Spinal cord (tissue), 10 donors: ENCODE measurements around the gene UPK3A. TPM values are rescaled to one million over a fixed set of nuclear protein-coding genes. Genes with fewer than 3 reads are reported as not detected.

Experiments
- DNase-seq, 6 donors: peaks; one replicate each; pipeline versions ENCODE4 v3.0.0 to v3.0.0-alpha.2; 2013 to 2015; ENCODE audit warnings: low spot score in 6 of 6, low read depth in 4 of 6
- H3K27ac ChIP-seq: one replicate; pipeline ENCODE4 v1.5.1; 2013; ENCODE audit warnings: low read depth, low read length, control low read depth
- H3K27me3 ChIP-seq: one replicate; pipeline ENCODE4 v1.6.1; 2013; ENCODE audit warnings: low read length; ENCODE audit not compliant: control insufficient read depth, insufficient read depth
- H3K36me3 ChIP-seq: one replicate; pipeline ENCODE4 v1.6.1; 2013; ENCODE audit warnings: low read length; ENCODE audit not compliant: control insufficient read depth, insufficient read depth
- H3K4me1 ChIP-seq: one replicate; pipeline ENCODE4 v1.6.1; 2013; ENCODE audit warnings: low read length; ENCODE audit not compliant: control insufficient read depth, insufficient read depth
- H3K4me3 ChIP-seq: one replicate; pipeline ENCODE4 v1.5.1; 2013; ENCODE audit warnings: low read depth, low read length, control low read depth
- H3K9me3 ChIP-seq: one replicate; pipeline ENCODE4 v1.6.1; 2013; ENCODE audit warnings: low read length; ENCODE audit not compliant: control insufficient read depth, insufficient read depth
- WGBS: methylation state at CpG from one replicate; pipeline ENCODE4 v1.1.5; 2013; ENCODE audit warnings: missing lambda C conversion rate; ENCODE audit not compliant: insufficient coverage; 5-methylcytosine and 5-hydroxymethylcytosine counted together
- polyA plus RNA-seq, 2 donors: library from polyadenylated mRNA; unstranded; fragments of 120-200 nt; gene quantifications; one replicate each; pipeline ENCODE4 v1.2.1, GENCODE V29; 2013; ENCODE audit not compliant: insufficient read length in 2 of 2
- total RNA-seq, 2 donors: library from RNA; depleted of rRNA in 1 of 2; stranded (reverse); fragments of 120-200 nt in 1 of 2; fragments of >200 nt in 1 of 2; gene quantifications; one replicate each; pipeline versions ENCODE4 v1.2.3 to v1.2.4, GENCODE V29; 2013 to 2014
- donor health status: healthy.

Gene UPK3A
- total and polyA plus RNA-seq, 4 donors: 0.28 to 0.42 TPM; not detected in 2

DNA sequence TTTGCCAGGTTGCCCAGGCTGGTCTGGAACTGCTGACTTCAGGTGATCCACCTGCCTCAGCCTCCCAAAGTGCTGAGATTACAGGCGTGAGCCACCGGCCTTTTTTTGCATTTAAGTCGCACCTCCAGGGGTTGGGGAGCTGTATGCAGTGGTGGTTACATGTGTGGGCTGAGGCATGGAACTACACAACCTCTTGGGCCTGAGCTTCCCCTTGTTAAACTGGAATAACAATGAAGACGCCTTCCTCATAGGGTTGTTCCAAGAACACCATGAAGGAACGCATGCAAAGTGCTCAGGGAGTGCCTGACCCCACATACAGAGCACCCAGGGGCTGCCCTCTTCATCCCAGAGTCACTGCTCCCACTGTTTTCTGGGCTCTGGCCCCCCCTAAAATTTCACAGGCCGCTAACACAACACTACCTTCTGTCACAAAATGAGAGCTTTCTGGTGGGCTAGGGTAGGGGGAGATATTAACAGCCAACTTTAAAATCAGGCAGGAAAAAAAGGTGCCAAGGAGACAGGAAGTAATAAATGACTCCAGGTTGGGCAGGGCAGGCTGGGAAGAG, 23.7 kb downstream of the UPK3A start:
- WGBS: 82% methylated on average over 4 of the region's 6 CpGs
- H3K4me1 ChIP-seq: peaks cover 26% of the 10 kb centered on the region
- no peaks in the 10 kb centered on the region for H3K9me3 ChIP-seq
- no peak overlapping the region for H3K27ac ChIP-seq
- no peak for DNase-seq
- no peaks in the 10 kb centered on the region for H3K36me3 ChIP-seq
- no peak overlapping the region for H3K4me3 ChIP-seq
- H3K27me3 ChIP-seq: no peaks in the 10 kb centered on the region

DNA sequence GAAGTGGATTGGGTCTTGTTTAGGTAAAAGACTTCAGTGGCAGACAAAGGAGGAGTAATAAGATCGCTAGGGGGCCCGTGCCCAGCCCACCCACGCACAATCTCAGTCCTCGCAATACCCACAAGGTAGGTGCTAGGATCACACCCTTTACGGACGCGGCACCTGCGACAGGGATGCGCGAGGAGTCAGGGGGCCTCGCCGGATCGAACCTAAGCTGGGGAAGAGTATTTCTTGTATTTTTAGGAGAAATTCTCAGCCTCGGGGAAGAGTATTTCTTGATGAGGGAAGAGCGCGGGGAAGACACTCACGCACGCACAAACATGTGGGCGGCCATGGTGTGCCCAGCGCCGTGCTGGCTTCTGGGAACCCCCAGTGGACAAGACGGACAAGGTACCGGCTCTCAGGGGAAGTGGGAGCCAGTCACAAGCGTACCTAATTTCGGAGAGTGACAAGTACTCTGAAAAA, 24.2 kb downstream of the UPK3A start:
- Histone ChIP-seq H3K4me3 (peak overlapping the region; percentile 75), H3K9me3 (no peaks in the 10 kb centered on the region), H3K36me3 (no peaks in the 10 kb centered on the region), H3K4me1 (peaks cover 26% of the 10 kb centered on the region), H3K27me3 (no peaks in the 10 kb centered on the region), H3K27ac (peak overlapping the region; percentile 64)
- peak in 1 of 6 donors; percentile 64 for DNase-seq
- 49% methylated on average over 24 of the region's 25 CpGs for WGBS

DNA sequence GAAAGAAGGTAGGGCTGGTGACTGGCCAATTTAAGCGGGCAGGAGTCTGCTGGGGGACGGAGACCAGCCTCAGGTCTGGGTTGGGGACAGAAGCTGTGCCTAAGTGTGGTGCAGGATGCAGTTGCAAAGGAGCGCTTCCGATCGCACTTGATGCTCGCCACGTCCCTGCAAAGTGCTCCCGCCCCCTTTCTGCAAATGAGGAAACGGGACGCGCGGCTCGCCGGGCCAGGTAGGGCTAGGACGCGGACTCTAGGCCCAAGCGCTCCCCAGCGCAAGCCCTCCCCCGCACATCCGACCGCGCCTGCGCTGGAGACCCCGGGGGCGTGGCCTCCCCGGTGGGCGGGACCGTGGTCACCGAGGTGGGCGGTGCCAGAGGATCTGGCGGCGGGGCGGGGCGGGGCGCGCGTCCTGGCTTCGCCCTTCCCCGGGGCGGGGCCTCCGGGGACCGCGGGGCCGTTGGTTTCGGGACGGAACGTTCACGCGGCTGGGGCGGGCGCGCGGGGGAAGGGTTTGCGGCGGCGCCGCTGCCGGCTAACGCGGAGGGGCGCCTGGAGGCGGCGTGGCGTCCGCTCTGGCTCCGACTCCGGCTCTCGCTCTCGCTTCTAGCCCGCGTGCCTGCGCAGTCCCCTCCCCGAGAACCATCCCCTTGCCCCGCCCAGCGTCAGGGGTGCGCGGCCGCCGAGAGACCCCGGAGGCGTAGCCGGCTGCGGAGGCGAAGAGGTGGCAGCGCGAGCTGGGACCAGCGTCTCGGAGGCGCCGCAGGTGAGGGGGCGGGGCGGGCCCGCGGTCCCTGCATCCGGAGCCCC, 24.9 kb downstream of the UPK3A start, which contains the start of gene FAM118A:
FAM118A (plus strand) TSS at position 513 of the 806 bp plus-strand sequence. CDS start 12,446 bp downstream, outside the sequence.
- no peaks in the 10 kb centered on the region for H3K36me3 ChIP-seq
- peak within 1 kb of the TSS; percentile 64 for H3K27ac ChIP-seq
- H3K9me3 ChIP-seq: no peaks in the 10 kb centered on the region
- WGBS: under 1% methylated on average over 95 of the region's 95 CpGs
- peak within 1 kb of the TSS; percentile 75 for H3K4me3 ChIP-seq
- no peaks in the 10 kb centered on the region for H3K27me3 ChIP-seq
- DNase-seq: peak; percentile 92 to 98 (median 94)
- H3K4me1 ChIP-seq: peaks cover 26% of the 10 kb centered on the region

DNA sequence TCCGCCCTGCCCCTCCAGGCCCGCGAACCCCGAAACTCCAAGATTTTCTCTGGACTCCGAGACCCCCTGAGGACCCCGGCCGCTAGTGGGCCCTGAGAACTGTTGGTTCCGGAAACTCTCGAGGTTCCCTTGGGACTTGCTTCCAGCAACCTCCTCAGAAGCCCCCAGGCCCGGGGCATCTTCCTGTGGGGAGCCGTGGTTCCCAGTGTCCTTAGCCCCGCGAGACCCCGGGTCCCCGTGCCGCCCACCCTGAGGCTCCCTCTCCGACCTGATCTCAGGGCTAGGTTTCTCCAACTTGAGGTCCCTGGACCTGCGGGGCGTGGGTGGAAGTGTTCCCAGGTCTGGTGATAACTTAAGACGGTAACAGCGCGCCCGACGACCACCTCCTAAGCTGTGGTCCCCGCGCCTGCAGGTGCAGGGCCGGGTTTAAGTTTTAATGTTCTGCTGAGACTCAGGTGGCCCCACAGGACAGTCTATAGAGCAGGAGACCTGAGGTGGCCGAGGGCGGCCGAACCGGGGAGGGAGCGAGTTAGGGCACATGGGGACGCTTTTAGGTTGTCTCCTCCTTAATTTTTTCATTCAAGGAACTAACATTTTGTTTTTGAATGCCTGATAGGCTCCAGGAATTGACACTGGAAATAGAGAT, 25.7 kb downstream of the UPK3A start:
- Histone ChIP-seq H3K4me3 (peak overlapping the region; percentile 67), H3K27ac (no peak overlapping the region), H3K36me3 (no peaks in the 10 kb centered on the region), H3K4me1 (peaks cover 26% of the 10 kb centered on the region), H3K9me3 (no peaks in the 10 kb centered on the region), H3K27me3 (no peaks in the 10 kb centered on the region)
- WGBS: 3% methylated on average over 30 of the region's 33 CpGs
- peak in 1 of 6 donors; percentile 47 for DNase-seq

DNA sequence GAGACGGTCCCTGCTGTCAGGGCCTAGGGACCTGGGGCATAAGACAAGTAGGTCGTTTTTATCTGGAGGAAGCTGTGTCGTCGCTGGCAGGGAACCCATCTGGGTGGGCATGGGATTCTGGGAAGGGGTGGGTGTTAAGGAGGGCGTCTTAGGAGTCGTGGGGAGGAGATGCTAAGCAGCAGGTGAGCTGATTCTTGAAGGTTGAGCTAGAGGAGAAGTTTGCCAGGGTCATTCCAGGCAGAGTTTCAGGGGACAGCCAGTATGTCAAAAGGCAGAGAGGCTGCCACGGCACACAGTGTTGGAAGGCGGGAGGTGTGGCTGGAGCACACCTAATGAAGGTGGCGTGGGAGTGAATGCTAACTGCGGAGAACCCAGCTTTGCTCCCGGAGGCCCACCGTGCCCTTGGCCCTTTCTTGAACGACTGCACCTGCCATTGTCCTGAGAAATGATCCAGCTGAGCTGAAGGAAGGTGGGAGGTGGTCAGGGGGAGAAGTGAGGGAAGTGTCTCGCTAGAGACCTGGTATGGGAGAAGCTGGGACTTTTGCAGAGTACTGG, 26.3 kb downstream of the UPK3A start:
- no peaks in the 10 kb centered on the region for H3K27me3 ChIP-seq
- H3K36me3 ChIP-seq: no peaks in the 10 kb centered on the region
- no peaks in the 10 kb centered on the region for H3K9me3 ChIP-seq
- no peak for DNase-seq
- H3K4me3 ChIP-seq: peak overlapping the region; percentile 67
- H3K4me1 ChIP-seq: peaks cover 26% of the 10 kb centered on the region
- H3K27ac ChIP-seq: no peak overlapping the region
- WGBS: 55% methylated on average over 14 of the region's 14 CpGs

DNA sequence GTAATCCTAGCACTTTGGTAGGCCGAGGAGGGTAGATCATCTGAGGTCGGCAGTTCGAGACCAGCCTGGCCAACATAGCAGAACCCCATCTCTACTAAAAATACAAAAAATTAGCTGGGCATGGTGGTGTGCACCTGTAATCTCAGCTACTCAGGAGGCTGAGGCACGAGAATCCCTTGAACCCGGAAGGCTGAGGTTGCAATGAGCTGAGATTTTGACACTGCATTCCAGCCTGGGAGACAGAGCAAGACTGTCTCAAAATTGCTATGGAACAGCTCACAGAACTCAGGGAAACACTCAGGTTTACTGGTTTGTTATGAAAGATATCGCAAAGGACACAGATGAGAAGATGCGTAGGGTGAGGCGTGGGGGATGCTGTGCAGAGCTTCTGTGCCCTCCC, 27.7 kb downstream of the UPK3A start:
- Histone ChIP-seq H3K27me3 (no peaks in the 10 kb centered on the region), H3K36me3 (no peaks in the 10 kb centered on the region), H3K4me3 (no peak overlapping the region), H3K27ac (no peak overlapping the region), H3K9me3 (no peaks in the 10 kb centered on the region), H3K4me1 (peaks cover 30% of the 10 kb centered on the region)
- 79% methylated on average over 5 of the region's 8 CpGs for WGBS
- no peak for DNase-seq

DNA sequence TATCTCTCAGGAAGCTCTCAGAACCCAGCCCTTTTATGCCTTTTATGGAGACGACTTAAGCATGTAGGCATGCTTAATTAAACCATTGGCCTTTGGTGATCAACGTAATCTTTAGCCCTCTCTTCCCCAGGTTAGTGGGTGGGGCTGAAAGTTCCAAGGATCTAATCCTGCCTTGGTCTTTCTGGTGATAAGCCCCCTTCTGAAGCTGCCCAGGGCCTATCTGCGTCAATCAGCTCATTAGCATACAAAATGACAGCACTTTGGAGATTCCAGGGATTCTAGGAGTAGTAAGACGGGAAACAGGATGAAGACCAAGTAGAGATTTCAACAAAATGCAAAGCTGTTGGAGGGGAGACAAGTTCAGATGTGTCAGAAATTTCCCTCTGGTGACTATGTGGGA, 28.1 kb downstream of the UPK3A start:
- H3K4me1 ChIP-seq: peaks cover 34% of the 10 kb centered on the region
- 86% methylated on average over 3 of the region's 4 CpGs for WGBS
- no peak overlapping the region for H3K4me3 ChIP-seq
- no peak overlapping the region for H3K27ac ChIP-seq
- no peaks in the 10 kb centered on the region for H3K9me3 ChIP-seq
- no peak for DNase-seq
- H3K27me3 ChIP-seq: no peaks in the 10 kb centered on the region
- no peaks in the 10 kb centered on the region for H3K36me3 ChIP-seq

DNA sequence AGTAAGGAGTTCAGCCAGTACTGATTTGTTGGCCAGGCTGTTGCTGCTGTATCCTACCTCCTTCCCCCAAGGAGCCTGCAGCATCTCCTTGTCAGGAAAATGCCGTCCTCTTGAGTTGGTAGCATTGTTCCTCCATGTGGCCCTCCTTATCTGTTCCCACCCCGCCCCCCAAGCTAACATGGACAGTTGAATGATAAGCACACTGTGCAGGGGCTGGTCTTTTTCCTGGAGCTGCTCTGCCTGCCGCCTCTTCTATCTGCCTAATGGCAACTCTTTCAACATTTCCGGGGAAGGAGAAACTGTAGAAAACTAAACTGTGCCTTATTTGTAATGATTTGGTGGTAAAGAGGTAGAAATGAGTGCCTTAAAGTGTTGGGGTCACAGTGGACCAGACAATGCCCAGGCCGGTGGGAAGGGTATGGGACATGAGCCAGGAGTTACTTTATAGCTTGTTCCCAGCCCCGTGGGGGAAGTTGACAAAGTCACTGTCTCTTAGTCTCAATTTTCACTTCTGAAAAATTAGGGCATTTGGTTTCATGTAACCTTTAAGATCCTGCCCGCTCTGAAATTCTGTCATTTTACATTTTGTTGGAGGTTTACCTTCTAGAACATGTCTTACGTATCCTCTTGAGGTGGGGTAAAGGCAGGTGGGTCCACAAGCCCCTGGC, 29.4 kb downstream of the UPK3A start:
- peaks cover 31% of the 10 kb centered on the region for H3K4me1 ChIP-seq
- H3K36me3 ChIP-seq: no peaks in the 10 kb centered on the region
- H3K27ac ChIP-seq: no peak overlapping the region
- no peaks in the 10 kb centered on the region for H3K9me3 ChIP-seq
- no peaks in the 10 kb centered on the region for H3K27me3 ChIP-seq
- H3K4me3 ChIP-seq: no peak overlapping the region
- no peak for DNase-seq
- WGBS: 71% methylated on average over 4 of the region's 8 CpGs

DNA sequence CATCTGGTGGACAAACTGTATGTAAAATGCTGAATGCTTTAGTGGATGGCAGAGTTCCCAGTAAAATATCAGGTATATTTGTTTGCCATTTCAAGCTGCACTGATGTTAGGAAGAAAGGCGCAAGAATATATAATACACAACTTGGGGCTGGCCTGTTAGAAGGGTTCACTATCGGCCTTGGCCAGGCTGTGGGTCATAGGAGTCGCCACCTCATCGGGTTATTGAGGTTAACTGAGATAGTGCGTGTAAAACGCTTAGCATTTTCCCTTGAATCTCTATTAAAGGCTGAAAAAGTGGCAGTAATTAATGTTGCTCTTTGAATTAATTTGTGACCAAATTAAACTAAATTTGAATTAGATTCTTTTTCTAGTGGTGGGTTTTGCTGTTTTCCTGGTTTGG, 30.0 kb downstream of the UPK3A start:
- H3K4me3 ChIP-seq: no peak overlapping the region
- H3K4me1 ChIP-seq: peaks cover 30% of the 10 kb centered on the region
- H3K9me3 ChIP-seq: no peaks in the 10 kb centered on the region
- H3K36me3 ChIP-seq: no peaks in the 10 kb centered on the region
- WGBS: no CpG with 5 or more reads among the region's 6 CpGs
- DNase-seq: no peak
- H3K27ac ChIP-seq: no peak overlapping the region
- H3K27me3 ChIP-seq: no peaks in the 10 kb centered on the region
